Measurements from ENCODE around the gene CEP55.
"Not testable (repeated sequence)": the region's sequence is repeated elsewhere in the genome, so short reads cannot be mapped to it uniquely, and the experiment has no call there.

The CEP55 gene

DNA sequence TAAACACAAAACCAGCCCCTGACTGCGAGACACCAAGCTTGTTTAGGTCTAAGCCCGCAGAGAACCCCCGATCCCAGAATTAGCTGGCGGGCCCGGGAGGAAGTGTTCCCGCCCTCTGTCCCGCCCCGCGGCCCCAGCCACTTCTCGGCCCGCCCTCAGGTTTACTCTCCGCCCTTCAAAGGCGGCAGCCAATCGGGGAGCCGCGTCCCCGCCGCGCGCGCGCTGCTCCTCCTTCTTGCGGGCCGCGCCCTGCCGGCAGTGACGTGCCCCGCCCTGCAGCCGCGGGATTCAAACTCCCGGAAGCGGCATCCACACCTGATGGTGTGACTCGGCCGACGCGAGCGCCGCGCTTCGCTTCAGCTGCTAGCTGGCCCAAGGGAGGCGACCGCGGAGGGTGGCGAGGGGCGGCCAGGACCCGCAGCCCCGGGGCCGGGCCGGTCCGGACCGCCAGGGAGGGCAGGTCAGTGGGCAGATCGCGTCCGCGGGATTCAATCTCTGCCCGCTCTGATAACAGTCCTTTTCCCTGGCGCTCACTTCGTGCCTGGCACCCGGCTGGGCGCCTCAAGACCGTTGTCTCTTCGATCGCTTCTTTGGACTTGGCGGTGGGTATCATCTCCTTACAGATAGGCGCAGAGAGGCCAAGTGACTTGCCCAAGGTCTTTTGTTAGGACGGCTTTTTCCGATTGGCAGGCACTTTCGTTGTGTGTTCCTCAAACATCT is at the start of gene CEP55:
Gene CEP55, plus strand, starts transcription at position 291 of the 720 bp plus-strand sequence. CDS start 3,440 bp downstream, outside the sequence.
- DNase-seq (ENCODE audit: low spot score), result peak; percentile 75

DNA sequence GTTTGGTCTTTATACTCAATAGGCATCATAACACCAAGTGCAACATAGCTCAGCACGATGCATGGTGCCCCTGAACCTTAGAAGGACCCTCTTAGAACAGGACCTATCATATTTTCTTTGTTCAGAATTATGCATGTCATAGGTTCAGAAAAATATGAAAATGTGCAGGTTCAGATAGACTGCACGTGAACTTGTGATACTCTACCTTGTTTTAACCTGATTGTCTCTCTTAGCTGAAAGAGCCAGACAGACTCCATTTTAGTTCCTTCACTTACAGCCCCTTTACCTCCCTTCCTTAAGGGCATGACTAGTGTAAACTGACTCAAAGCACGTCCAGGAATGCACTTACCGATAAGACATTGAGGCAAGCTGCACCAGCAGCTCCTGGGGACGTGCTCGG is 49.4 kb upstream of the CEP55 start:
- DNase-seq (ENCODE audit: low spot score), result no peak

DNA sequence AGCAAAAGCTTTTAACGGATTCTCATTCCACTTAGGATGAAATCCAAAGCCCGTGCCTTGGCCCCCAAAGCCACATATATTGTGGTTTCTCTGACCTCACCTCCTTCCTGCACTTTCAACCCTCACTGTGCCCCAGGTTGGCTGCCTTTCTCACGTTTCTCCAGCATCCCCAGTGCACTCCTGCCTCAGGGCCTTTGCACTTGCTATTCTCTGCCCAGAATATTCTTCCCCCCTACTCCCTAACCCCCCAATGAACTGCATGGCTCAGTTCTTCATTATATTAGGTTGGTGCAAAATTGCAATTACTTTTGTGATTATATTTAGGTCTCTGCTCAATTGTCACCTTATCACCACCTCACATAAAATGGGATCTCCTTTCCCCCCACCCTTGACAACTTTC is 48.4 kb upstream of the CEP55 start:
- DNase-seq (ENCODE audit: low spot score), result no peak

DNA sequence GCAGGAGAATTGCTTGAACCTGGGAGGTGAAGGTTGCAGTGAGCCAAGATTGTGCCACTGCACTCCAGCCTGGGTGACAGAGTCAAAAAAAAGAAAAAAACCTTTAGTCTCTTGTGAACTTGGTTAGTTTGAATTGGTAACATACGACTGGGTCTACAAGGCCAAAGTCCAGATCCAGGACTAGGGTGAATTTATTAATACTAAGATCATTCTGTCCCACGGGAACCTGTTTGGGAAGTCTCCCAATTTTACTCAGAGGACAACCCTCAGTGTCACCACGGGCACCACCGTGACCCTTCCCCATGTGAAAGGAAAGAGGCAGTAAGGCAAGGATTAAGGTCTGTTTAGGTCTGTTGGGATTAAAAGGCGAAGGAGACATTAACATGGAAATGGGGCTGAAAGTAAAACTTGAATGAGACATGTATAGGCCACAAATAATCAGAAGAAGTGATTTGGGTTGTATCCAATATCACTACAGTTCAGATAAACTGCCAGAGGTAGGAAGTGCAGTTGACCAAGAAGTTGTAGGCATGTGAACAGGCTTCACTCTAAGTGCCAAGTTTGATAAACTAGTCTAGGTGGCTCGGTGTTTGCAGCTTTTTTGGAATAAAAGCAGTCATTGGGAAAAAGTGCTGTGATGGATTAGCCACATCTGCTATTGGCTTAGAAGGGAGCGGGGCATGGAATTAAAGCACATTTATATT is 45.0 kb upstream of the CEP55 start:
- no peak for DNase-seq (ENCODE audit: low spot score)

GRCh38 chr10:93452143-93452542 is 44.3 kb upstream of the CEP55 start:
- no peak for DNase-seq (ENCODE audit: low spot score)

GRCh38 chr10:93454146-93454545 is 42.3 kb upstream of the CEP55 start:
- no peak for DNase-seq (ENCODE audit: low spot score)

DNA sequence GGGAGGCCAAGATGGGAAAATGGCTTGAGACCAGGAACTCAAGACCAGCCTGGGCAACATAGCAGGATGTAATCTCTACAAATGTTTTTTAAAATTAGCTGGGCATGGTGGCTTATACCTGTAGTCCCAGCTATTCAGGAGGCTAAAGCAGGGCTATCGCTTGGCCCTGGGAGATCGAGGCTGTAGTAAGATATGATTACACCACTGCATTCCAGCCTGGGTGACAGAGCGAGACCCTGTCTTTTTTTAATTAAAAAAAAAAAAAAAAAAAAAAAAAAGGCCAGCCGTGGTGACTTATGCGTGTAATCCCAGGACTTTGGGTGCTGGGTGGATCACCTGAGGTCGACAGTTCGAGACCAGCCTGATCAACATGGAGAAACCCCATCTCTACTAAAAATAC is 41.7 kb upstream of the CEP55 start:
- no peak for DNase-seq (ENCODE audit: low spot score)

GRCh38 chr10:93456480-93456879 is 39.9 kb upstream of the CEP55 start:
- DNase-seq (ENCODE audit: low spot score), result no peak

GRCh38 chr10:93457511-93457910 is 38.9 kb upstream of the CEP55 start:
- no peak for DNase-seq (ENCODE audit: low spot score)

DNA sequence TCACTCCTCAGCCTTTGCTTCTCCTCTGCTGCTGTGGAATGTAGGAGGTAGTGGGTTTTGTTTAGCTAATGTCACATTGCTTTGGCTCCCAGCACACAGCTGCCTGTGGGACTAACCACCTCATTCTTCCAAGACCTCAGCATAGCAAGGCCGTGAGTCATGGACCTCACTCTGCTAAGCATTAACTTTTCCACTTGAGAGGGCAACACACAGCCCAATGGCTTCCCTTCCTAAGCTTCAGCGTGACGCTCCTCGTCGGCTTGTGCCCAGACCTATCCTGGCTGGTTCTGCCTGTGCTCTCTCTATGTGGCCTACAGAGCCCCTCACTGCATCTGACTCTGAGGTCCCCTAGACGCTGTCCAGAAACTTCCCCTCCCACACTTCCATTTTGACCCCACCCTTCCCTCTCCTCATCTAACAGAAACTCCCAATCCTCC is 37.6 kb upstream of the CEP55 start:
- DNase-seq (ENCODE audit: low spot score), result peak; percentile 67

DNA sequence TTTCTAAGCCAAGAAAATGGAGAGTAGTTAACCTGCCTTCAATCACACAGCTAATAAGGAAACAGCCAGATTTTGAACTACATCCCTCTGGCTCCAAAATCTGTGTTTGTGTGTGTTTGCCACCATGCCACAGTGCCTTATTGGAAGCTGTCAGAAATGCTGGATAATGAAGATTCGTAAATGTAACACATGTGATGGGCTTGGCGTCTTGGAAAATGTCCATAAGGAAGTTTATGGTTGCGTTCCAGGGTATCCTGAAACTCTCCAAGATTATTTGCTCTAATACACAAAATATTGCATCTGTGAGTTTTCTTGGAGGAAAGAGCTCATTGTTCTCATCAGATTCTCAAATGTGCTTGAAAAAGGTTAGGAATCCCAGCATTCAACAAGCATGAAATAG is 36.9 kb upstream of the CEP55 start:
- no peak for DNase-seq (ENCODE audit: low spot score)

DNA sequence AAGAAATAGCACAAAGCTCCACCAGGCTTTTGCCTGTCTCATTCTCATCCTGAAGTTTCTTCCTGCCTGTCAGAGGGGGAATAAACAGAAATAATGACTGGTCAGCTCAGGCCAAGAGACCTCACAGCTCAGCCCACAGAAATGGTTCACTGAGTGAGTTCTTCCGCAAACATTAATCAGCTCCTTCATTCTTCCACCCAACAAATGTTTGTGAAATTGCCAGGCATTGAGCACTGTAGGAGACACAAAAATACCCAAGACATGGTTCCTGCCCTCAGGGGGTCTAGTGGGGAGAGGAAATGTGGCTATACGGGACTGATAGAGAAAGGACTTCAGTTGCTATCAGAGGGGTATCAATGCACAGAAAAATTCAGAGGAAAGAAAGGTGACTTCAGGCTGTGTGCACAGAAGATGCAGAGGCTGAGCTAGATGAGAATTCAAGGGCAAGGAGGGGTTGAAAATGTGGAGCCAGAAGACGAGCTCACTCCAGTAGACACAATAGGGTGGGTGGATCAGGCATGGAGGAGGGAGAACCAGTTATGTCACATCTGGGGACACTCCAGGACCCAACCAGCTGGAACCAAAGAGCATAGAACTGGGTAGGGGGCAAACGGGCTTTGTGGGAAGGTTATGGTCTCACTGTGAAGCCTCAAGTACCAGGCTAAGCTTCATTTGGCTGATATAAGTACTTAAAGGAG is 35.2 kb upstream of the CEP55 start:
- DNase-seq (ENCODE audit: low spot score), result no peak

DNA sequence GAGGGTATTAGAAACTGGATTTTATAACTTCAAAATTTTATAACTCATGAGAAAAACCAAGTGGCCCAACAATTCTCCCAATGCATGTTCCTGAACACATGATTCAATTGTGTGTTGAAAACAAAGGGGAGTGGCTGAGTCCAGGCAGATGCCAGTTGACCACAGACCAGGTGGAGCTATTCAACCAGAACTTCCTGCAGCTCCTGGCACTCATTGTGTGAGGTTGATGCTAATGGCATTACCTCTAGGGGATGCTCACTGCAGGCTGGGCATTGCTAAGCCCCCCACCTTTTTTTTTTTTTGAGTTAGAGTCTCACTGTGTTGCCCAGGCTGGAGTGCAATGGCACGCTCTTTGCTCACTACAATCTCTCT is 34.6 kb upstream of the CEP55 start:
- no peak for DNase-seq (ENCODE audit: low spot score)

GRCh38 chr10:93462371-93462770 is 34.0 kb upstream of the CEP55 start:
- DNase-seq (ENCODE audit: low spot score), result no peak

DNA sequence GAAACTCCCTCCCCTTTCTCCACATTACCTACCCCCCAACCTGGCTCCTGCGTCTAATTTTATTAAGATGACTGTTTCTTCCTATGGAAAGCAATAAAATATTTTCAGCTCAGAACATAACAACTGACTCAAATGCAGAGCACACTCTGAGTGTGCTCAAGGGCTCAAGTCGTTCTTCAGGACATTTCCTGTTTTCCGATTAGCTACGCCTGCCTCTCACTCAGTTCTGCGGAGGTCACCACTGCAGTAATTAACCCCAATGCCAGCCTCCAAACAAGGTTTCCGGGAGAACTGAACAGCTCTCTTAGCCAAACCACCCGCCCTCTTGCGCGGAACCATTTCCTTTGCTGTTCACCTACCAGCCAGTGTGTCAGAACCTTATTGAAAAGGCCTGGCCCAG is 33.5 kb upstream of the CEP55 start:
- no peak for DNase-seq (ENCODE audit: low spot score)

GRCh38 chr10:93463723-93464476 is 32.5 kb upstream of the CEP55 start:
- no peak for DNase-seq (ENCODE audit: low spot score)

GRCh38 chr10:93464776-93465388 is 31.5 kb upstream of the CEP55 start:
- DNase-seq (ENCODE audit: low spot score), result no peak

GRCh38 chr10:93465806-93466675 is 30.4 kb upstream of the CEP55 start:
- DNase-seq (ENCODE audit: low spot score), result peak; percentile 86

DNA sequence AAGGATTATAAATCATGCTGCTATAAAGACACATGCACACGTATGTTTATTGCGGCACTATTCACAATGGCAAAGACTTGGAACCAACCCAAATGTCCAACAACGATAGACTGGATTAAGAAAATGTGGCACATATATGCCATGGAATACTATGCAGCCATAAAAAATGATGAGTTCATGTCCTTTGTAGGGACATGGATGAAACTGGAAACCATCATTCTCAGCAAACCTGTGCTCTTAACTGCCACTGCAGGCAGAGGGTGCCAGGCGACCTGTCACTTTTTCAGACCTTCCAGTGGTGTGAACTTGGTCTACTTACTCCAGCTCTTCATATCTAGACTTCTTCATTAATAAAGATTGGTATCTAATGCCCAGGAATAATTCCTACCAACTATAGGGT is 28.8 kb upstream of the CEP55 start:
- DNase-seq (ENCODE audit: low spot score), result not testable (repeated sequence)

GRCh38 chr10:93468461-93469213 is 27.8 kb upstream of the CEP55 start:
- DNase-seq (ENCODE audit: low spot score), result peak; percentile 77
